ENCODE data around the gene GOLGA8Q. TPM values are rescaled to one million over a fixed set of nuclear protein-coding genes. Genes with fewer than 3 reads are reported as not detected.
"Not testable (repeated sequence)": the region's sequence is repeated elsewhere in the genome, so short reads cannot be mapped to it uniquely, and the experiment has no call there.

The GOLGA8Q gene, protein sequence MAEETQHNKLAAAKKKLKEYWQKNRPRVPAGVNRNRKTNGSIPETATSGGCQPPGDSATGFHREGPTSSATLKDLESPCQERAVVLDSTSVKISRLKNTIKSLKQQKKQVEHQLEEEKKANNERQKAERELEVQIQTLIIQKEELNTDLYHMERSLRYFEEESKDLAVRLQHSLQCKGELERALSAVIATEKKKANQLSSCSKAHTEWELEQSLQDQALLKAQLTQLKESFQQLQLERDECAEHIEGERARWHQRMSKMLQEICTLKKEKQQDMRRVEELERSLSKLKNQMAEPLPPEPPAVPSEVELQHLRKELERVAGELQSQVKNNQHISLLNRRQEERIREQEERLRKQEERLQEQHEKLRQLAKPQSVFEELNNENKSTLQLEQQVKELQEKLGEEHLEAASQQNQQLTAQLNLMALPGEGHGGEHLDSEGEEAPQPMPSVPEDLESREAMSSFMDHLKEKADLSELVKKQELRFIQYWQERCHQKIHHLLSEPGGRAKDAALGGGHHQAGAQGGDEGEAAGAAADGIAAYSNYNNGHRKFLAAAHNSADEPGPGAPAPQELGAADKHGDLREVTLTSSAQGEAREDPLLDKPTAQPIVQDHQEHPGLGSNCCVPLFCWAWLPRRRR
- total RNA-seq = 10 to 100 TPM in 1 of 6 donors, 1 to 10 TPM in 4, under 1 TPM in 1; 0.44 to 17.8 (median 2.7) TPM

DNA sequence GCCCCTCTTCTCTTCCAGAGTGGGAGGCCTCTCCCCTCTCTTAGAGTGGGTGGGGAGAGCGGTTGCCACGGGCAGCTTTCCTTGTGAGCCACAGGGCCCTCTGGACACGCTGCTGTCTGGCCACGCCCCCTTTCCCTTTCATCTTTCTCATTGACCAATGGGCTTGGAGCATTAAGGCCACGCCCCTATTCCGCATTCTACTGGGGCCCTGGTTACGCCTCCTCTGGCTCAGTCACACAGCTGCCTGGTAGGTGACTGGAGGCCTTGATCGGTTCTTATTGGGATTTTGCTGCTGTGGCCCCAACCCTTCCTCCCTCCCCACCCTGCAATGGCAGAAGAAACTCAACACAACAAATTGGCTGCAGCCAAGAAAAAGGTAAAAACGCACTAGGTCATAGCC is at the start of gene GOLGA8Q:
Gene GOLGA8Q (plus strand): TSS at position 301 of the 400 bp plus-strand sequence. CDS start 28 bp downstream, at position 329.
- H3K27me3 ChIP-seq; H3K4me3 ChIP-seq; H3K36me3 ChIP-seq; H3K27ac ChIP-seq; ATAC-seq (ENCODE audit: low FRiP score in 2 of 2); H3K4me1 ChIP-seq; DNase-seq; H3K9me3 ChIP-seq: not testable (repeated sequence)
- 87 to 91% methylated on average over 4 to 5 of the region's 9 CpGs for WGBS, 2 donors

GRCh38 chr15:30502904-30503781 is 48.7 kb upstream of the GOLGA8Q start:
- not testable (repeated sequence) for DNase-seq, H3K27ac ChIP-seq, H3K9me3 ChIP-seq, H3K4me1 ChIP-seq, H3K27me3 ChIP-seq, H3K36me3 ChIP-seq, H3K4me3 ChIP-seq
- ATAC-seq (ENCODE audit: low FRiP score in 2 of 2) = peak in 1 of 2 donors; percentile 71
- WGBS, 2 donors = no CpG with 5 or more reads among the region's 11 CpGs

GRCh38 chr15:30504162-30504843 is 47.5 kb upstream of the GOLGA8Q start:
- H3K36me3 ChIP-seq; ATAC-seq (ENCODE audit: low FRiP score in 2 of 2); H3K27ac ChIP-seq; H3K27me3 ChIP-seq; H3K9me3 ChIP-seq; H3K4me1 ChIP-seq; H3K4me3 ChIP-seq; DNase-seq: not testable (repeated sequence)
- 66 to 80% methylated on average over 3 to 5 of the region's 5 CpGs for WGBS, 2 donors

- H3K36me3 ChIP-seq; DNase-seq; H3K27me3 ChIP-seq; H3K4me1 ChIP-seq; H3K9me3 ChIP-seq; H3K4me3 ChIP-seq; H3K27ac ChIP-seq; ATAC-seq (ENCODE audit: low FRiP score in 2 of 2): not testable (repeated sequence)
- WGBS, 2 donors = no CpG with 5 or more reads among the region's 4 CpGs
Measured at GRCh38 chr15:30514545-30514944, 37.3 kb upstream of the GOLGA8Q start.

DNA sequence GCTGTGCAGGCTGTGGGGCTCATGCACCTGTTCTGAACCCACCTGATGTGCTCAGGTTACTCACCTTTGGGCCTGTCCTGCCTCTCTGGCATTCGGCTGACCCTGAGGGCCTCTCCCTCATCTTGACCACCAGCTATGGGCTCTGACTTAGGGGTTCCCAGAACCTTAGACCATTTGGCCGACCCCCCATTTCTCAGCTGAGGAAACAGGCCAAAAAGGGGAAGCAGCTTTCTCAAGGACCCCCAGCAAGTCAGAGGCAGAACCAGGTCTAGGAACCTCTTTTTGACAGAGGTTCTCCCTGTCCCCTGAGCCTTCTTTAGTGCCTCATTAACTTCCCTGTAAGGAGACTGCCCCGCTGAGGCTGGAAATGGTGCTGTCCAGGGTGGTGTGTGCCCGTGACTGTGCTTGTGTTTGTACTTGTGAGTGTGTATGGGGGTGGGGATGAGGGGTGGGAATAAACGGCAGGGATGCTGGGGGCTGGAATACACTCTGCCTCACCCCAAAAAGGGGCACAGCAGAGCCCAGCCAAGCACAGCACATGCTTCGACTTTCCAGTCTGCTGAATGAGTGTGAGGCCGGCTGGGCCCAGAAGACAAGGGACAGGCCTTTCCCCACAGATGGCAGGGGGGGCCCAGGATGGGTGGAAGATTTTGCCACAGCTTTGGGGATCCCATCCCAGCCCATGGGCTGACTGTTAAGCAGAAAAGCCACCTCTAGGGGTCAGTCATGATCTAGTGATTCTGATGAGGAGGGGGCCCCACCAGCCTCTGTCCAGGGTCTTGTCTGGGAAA is 28.2 kb upstream of the GOLGA8Q start:
- not testable (repeated sequence) for H3K27me3 ChIP-seq; DNase-seq; H3K4me1 ChIP-seq; ATAC-seq (ENCODE audit: low FRiP score in 2 of 2); H3K36me3 ChIP-seq; H3K9me3 ChIP-seq; H3K4me3 ChIP-seq; H3K27ac ChIP-seq
- WGBS, 2 donors = 80% methylated on average over 4 of the region's 7 CpGs; no CpG with 5 or more reads in 1 of the 2 donors

DNA sequence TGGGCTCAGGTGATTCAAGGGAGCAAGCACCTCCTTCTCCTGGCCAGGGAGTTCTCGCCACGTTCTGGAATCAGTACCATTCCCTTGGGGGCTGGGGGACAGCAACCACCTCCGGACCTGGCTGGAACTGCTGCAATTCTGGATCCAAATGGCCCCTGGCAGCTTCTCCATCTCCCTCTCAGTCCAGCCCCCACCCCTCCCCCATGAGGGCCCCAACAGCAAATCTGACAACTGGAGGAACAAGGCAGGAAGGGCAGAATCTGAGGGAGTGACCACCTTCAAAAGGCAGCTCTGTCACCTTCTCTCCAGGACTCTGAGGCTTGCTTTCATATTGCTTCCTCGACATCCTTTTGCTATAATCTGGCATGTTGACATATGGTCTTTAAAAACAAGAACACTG is 25.9 kb upstream of the GOLGA8Q start:
- H3K36me3 ChIP-seq; DNase-seq; H3K27ac ChIP-seq; H3K4me1 ChIP-seq; H3K4me3 ChIP-seq; H3K27me3 ChIP-seq; H3K9me3 ChIP-seq; ATAC-seq (ENCODE audit: low FRiP score in 2 of 2): not testable (repeated sequence)
- 38% methylated on average over 1 of the region's 4 CpGs; no CpG with 5 or more reads in 1 of the 2 donors for WGBS, 2 donors

DNA sequence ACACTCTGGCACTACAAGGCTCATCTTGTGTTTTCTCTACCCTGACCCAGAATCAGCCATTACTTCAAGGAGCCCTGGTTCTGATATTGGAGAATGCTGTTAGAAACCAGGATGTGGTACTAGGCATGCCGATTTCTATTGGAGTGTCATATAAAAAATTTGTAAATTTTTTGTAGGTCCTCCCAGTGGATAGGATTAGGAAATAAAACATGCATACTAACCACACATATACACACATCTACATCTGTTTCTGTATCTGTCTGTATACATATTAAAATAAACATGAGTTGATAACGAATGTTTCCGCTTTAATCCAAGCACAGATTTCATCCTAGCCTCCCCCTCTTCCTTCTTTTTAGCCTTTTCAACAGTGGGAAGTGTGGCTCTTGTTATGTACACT is 22.8 kb upstream of the GOLGA8Q start:
- H3K4me3 ChIP-seq; H3K27me3 ChIP-seq; H3K9me3 ChIP-seq; DNase-seq; H3K4me1 ChIP-seq; ATAC-seq (ENCODE audit: low FRiP score in 2 of 2); H3K27ac ChIP-seq; H3K36me3 ChIP-seq: not testable (repeated sequence)
- WGBS, 2 donors = no CpG with 5 or more reads among the region's 3 CpGs

DNA sequence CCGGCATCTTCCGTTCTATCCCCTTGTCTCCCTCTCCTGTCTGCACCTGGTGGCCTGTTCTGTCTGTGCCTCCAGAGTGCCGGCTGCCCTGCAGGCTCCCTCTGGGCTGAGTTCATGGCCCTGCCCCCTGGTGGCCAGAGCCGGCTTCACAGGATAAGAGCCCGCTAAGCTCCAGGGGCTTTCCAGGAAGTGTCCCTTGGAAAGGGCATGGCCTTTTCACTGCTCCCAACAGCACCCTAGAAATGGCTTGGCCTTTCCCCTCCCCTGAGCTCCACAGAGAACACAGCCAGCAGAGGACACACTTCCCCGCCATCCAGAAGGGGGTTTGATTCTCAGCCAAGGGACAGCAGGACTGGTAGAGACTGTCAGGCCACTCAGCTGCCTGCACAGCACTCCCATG is 15.1 kb downstream of the GOLGA8Q start:
- not testable (repeated sequence) for H3K4me1 ChIP-seq; H3K27me3 ChIP-seq; H3K27ac ChIP-seq; H3K9me3 ChIP-seq; H3K4me3 ChIP-seq; H3K36me3 ChIP-seq; ATAC-seq (ENCODE audit: low FRiP score in 2 of 2)
- WGBS, 2 donors = 36% methylated on average over 1 of the region's 6 CpGs; no CpG with 5 or more reads in 1 of the 2 donors
- DNase-seq = peak in 1 of 2 donors; percentile 19
- TF ChIP-seq CTCF (IDR thresholded peaks at IDR 0.05) = peak in 4 of 6 experiments; percentile 18 to 50 (median 33)

DNA sequence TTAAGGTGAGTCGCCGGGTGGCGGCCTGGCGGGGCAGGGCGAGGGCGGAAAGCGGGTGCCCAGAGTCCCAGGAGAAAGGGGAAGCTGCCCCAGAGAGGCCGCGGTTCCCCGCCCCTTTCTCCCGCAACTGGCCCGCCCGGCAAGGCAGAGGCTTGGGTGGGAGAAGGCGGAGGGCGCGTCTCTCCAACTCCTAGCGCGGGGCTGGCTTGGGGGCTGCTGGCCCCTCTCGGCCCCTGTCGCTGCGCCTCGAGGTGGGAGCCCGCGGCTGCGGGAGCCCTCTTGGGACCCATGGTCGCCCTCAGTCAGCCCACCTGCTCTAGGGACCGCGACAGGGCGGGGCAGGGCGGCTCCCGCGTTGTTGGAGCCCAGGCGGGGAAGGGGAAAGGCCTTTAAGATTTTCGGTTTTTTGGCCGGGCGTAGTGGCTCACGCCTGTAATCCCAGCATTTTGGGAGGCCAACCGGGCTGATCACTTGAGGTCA is 21.2 kb downstream of the GOLGA8Q start:
- H3K4me3 ChIP-seq = peak overlapping the region in 2 of 4 donors; percentile 35 to 36
- ATAC-seq (ENCODE audit: low FRiP score in 2 of 2) = peak; percentile 87 to 96
- H3K27me3 ChIP-seq, H3K36me3 ChIP-seq, H3K9me3 ChIP-seq, H3K4me1 ChIP-seq, DNase-seq: not testable (repeated sequence)
- WGBS, 2 donors = no CpG with 5 or more reads among the region's 38 CpGs
- H3K27ac ChIP-seq = peak overlapping the region in 1 of 4 donors; percentile 63

DNA sequence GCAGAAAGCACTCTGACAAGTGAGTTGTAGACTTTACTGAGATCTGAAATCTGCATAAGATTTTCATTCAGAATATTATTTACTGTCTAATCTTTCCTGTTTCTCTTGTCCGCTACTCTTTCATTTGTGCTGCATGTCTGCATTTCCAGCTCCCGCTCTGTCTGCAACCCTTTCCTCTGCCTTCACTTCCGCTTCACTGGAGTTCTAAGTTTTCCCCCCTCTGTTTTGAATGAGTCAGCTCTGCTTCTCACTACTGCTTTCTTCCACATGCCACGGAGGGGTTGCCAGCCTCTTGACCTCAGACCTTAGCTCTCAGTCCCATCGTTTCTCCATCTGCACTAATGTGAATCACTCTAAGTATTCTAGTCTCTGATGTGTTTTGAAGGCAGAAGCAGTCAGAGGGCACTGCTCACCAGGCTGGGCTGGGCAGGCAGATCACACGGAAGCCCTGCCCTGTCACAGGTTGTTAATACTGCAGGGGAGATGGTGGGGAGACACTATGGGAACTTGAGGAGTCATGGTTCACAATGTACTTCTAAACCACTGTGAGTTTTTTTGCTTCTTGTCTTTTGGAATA is 27.6 kb downstream of the GOLGA8Q start:
- not testable (repeated sequence) for H3K27ac ChIP-seq; ATAC-seq (ENCODE audit: low FRiP score in 2 of 2); DNase-seq; H3K36me3 ChIP-seq; H3K4me3 ChIP-seq; H3K4me1 ChIP-seq; H3K9me3 ChIP-seq; H3K27me3 ChIP-seq
- no CpG with 5 or more reads among the region's 6 CpGs for WGBS, 2 donors

Measured in upper lobe of left lung (tissue), 6 donors.